Omental fat pad (tissue), 4 donors: Measurements from ENCODE around the gene CD300LD. TPM values are rescaled to one million over a fixed set of nuclear protein-coding genes. Genes with fewer than 3 reads are reported as not detected.
"Not testable (repeated sequence)": the region's sequence is repeated elsewhere in the genome, so short reads cannot be mapped to it uniquely, and the experiment has no call there.

Source experiments
- ATAC-seq: fragments of 150-250 bp; one replicate; pipeline ENCODE4 v1.9.1; 2016; ENCODE audit warnings: mild to moderate bottlenecking, moderate library complexity; ENCODE audit not compliant: low FRiP score
- DNase-seq: peaks from one replicate; pipeline ENCODE4 v3.0.0-alpha.2; 2019; ENCODE audit warnings: low spot score
- total RNA-seq, 4 donors: library from RNA; depleted of rRNA; stranded (reverse); fragments of >200 nt; gene quantifications; one replicate each; pipeline ENCODE4 v1.1.0, GENCODE V29; 2016
- TF ChIP-seq, protein P1 (sequence below), 3 donors: fragments of 450-650 bp; IDR thresholded peaks; one replicate each; pipeline ENCODE4 v1.5.1; 2016 to 2017; ENCODE audit warnings: antibody characterized with exemption in 3 of 3, mild to moderate bottlenecking in 3 of 3, moderate library complexity in 2 of 3

Gene CD300LD
- total RNA-seq, 4 donors from 2014 or later: 0.79 TPM; not detected in 3

DNA sequence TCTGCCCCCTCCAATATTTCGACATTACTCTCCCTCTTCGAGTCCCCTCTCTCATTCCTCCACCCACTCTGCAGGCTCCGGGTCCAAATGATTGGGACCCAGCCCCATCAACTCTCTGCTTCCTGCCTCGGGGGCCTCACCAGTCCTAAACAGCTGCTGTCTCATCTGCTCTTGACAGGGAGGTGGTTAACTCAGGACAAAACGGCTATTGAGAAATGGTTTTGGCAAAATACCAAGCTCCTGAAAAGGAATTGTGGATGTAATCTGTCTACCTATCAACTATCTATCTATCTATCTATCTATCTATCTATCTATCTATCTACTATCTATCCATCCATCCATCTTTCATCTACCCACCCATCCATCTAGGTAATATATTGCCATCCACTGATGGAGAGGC is 27.0 kb downstream of the CD300LD start:
- TF ChIP-seq, protein P1, sequence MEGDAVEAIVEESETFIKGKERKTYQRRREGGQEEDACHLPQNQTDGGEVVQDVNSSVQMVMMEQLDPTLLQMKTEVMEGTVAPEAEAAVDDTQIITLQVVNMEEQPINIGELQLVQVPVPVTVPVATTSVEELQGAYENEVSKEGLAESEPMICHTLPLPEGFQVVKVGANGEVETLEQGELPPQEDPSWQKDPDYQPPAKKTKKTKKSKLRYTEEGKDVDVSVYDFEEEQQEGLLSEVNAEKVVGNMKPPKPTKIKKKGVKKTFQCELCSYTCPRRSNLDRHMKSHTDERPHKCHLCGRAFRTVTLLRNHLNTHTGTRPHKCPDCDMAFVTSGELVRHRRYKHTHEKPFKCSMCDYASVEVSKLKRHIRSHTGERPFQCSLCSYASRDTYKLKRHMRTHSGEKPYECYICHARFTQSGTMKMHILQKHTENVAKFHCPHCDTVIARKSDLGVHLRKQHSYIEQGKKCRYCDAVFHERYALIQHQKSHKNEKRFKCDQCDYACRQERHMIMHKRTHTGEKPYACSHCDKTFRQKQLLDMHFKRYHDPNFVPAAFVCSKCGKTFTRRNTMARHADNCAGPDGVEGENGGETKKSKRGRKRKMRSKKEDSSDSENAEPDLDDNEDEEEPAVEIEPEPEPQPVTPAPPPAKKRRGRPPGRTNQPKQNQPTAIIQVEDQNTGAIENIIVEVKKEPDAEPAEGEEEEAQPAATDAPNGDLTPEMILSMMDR (IDR thresholded peaks at IDR 0.05): no peak
- DNase-seq (no peak), ATAC-seq (no peak)

DNA sequence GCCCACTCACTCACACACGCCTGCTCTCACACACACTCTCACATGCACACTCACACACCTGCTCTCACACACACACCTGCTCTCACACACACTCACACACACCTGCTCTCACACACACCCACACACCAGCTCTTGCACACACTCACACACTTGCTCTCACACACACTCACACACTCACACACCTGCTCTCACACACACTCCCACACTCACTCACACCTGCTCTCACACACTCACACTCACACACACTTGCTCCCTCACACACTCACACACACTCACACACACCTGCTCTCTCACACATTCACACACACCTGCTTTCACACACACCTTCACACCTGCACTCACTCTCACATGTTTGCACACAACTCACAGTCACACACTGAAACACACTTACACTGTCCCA is 28.7 kb downstream of the CD300LD start:
- DNase-seq: no peak
- ATAC-seq: no peak
- TF ChIP-seq, protein P1 (IDR thresholded peaks at IDR 0.05): no peak

DNA sequence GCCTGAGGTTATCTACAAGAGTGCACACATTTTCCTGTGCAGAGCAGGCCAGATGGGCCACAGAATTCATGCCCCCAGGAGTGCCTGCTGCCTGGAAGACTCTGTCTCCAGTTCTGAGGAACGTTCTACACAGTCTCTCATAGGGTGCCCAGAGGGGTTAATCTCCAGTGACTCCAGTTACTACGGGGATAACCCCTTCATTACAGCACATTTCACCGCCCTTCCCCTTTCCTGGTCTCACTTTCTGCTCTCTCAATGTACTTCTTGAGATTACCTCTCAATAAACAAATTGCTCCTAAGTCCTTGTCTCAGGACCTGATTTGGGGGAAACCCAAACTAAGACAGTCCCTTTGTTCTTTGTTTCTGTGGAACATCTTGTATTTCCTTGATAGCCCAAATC is 30.5 kb downstream of the CD300LD start:
- TF ChIP-seq, protein P1 (IDR thresholded peaks at IDR 0.05): no peak
- no peak for DNase-seq
- no peak for ATAC-seq

DNA sequence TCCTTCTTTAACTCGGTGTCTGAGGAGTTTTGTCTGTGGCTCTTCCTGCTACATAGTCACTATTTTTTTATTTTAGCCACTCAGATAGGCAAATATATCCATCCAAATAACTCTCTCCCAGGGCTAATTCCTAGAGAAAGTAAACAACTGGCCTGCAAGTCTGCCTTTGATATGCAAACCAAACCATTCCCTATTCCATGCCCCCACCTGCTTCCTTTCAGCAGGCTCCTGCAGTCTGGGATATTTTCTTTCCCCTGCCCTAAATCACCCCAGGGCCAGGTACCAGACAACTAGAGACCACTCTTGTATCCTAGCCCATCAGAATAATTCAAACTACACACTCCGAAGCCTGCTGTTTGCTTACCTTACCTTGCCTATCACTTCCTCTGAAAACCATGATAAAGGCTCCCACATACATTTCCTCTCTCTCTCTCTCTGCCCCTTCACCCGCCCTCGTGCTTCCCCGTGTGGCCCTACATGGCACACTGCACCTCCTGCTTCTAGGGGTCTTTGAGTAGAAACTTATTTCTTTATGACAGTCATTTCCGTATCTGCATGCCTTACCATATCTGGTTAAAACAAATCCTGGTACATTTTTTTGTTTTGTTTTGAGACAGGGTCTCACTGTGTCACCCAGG is 33.1 kb downstream of the CD300LD start:
- TF ChIP-seq, protein P1 (IDR thresholded peaks at IDR 0.05): no peak
- DNase-seq (no peak), ATAC-seq (no peak)

DNA sequence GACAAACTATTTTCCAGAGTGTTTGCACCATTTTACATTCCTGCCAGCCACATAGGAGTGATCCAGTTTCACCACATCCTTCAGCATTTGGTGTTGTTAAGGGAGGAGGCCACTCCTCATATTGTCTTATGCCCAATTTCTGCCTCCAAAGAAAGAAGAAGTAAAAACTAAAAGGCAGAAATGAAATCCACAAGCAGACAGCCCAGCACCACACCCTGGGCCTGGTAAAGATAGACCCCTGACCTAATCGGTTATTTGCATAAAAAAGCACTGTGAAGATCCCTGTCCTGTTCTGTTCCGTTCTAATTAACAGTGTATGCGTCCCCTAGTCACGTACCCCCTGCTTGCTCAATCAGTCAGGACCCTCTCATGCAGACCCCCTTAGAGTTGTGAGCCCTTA is 33.7 kb downstream of the CD300LD start:
- ATAC-seq, DNase-seq: not testable (repeated sequence)

DNA sequence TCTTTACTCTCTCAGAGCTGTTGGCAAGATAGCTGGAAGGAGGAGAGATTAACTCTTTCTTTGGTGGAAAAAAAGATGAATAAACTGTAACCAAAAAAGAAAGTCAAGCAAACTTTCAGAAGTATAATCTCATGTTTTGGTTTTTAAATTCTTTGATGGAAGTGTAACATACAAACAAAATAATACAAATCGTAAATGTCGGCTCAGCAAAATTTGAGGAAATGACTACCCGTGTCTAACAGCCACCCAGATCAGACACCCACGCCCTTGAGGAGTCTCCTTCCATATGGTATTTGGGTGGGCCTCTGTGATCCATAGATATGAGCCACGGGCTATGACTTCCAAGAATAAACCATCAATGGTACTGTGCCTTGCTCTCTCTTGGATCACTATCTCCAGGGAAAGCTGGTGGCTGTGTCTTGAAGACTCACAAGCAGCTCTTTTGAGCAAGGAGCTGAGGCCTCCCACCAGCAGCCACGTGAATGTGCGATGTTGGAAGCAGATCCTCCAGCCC is 36.6 kb downstream of the CD300LD start:
- DNase-seq: no peak
- TF ChIP-seq, protein P1 (IDR thresholded peaks at IDR 0.05): no peak
- no peak for ATAC-seq

DNA sequence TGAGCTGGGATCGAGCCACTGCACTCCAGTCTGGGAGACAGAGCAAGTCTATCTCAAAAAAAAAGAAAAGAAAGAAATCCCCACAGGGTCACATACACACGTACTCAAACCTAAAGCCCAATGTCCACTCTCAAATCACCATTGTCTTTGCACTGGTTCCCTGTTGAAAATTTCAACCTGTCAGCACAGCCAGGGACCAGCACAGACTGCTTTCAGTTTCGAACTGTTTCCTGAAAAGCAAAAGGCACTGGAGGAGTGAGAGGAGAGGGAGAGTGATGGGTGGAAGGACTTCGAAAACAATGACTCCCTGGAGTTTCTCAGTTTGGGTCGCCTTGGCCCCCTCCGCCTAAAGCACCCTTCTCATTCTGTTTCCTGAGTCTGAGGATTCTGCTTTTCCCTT is 37.2 kb downstream of the CD300LD start:
- ATAC-seq (no peak), DNase-seq (no peak)
- TF ChIP-seq, protein P1 (IDR thresholded peaks at IDR 0.05): no peak
